Measurements from ENCODE around the gene MSANTD3. TPM values are rescaled to one million over a fixed set of nuclear protein-coding genes. Genes with fewer than 3 reads are reported as not detected.
A peak's percentile ranks its signal among the peaks of the same experiment; 100 is the strongest.

The MSANTD3 gene
- total and polyA plus RNA-seq, 2 of the 13 experiments (the other 11 are each of a cell fraction or from before 2014, with no cell fraction given), result 10.1 to 19.2 TPM

GRCh38 chr9:100472788-100473275, 45.9 kb downstream of the MSANTD3 start, which contains the start of gene TMEFF1 (continued):
- peak; percentile 76 for TF ChIP-seq PATZ1 (CRISPR knock-in tag; IDR thresholded peaks at IDR 0.05)
- no peak for TF ChIP-seq ZNF407 (CRISPR knock-in tag; IDR thresholded peaks at IDR 0.05; ENCODE audit: not compliant biosample characterization)
- no peak for TF ChIP-seq ZNF282 (IDR thresholded peaks at IDR 0.05; ENCODE audit: partially characterized antibody)
